NCI-H345 (cell line): ENCODE results near the gene ITGA7.

Experiments used
- DNase-seq: peaks from one replicate; lab custom pipeline; 2025; lab: John Stamatoyannopoulos, UW

The ITGA7 gene

GRCh38 chr12:55736076-55736475 lies 28.4 kb upstream of the ITGA7 start:
- DNase-seq, result no peak

- no peak for DNase-seq
These were observed 26.9 kb upstream of the ITGA7 start for GRCh38 chr12:55734595-55734994.

- no peak for DNase-seq
These were observed 26.2 kb upstream of the ITGA7 start for GRCh38 chr12:55733858-55734257.

- DNase-seq, result no peak
These were observed 25.4 kb upstream of the ITGA7 start for GRCh38 chr12:55733021-55733555.

- no peak for DNase-seq
These were observed 24.6 kb upstream of the ITGA7 start for GRCh38 chr12:55732288-55732687.

GRCh38 chr12:55729819-55730818 lies 22.4 kb upstream of the ITGA7 start:
- no peak for DNase-seq

GRCh38 chr12:55728939-55729818 lies 21.5 kb upstream of the ITGA7 start, which contains the start of gene CD63:
Gene CD63, minus strand, starts transcription at chr12:55729009. Its CDS starts 668 bp downstream, at chr12:55728341.
- DNase-seq, result peak; percentile 89

GRCh38 chr12:55728186-55728938 lies 20.7 kb upstream of the ITGA7 start:
- DNase-seq, result peak; percentile 59

- DNase-seq, result no peak
These were observed 20.0 kb upstream of the ITGA7 start for GRCh38 chr12:55727643-55728185.

- no peak for DNase-seq
These were observed 19.3 kb upstream of the ITGA7 start for GRCh38 chr12:55726971-55727370.

- no peak for DNase-seq
These were observed 17.9 kb upstream of the ITGA7 start for GRCh38 chr12:55725556-55725955.

- no peak for DNase-seq
These were observed 17.2 kb upstream of the ITGA7 start for GRCh38 chr12:55724940-55725309.

- peak; percentile 39 for DNase-seq
These were observed 16.7 kb upstream of the ITGA7 start for GRCh38 chr12:55724226-55724939.

- no peak for DNase-seq
These were observed 16.0 kb upstream of the ITGA7 start for GRCh38 chr12:55723516-55724225.

GRCh38 chr12:55722948-55723347 lies 15.2 kb upstream of the ITGA7 start:
- DNase-seq, result no peak

GRCh38 chr12:55721601-55722213 lies 14.0 kb upstream of the ITGA7 start:
- DNase-seq, result no peak

GRCh38 chr12:55720894-55721444 lies 13.3 kb upstream of the ITGA7 start:
- DNase-seq, result no peak

GRCh38 chr12:55720071-55720564 lies 12.4 kb upstream of the ITGA7 start, which contains the start of gene RDH5:
Gene RDH5, plus strand, starts transcription at chr12:55720393. Its CDS starts 792 bp downstream, at chr12:55721185.
- no peak for DNase-seq

- DNase-seq, result no peak
These were observed 11.7 kb upstream of the ITGA7 start for GRCh38 chr12:55719371-55719770.
